Globus pallidus (tissue), 1 donor: ENCODE measurements around the gene PXDC1.
"Not testable (repeated sequence)": the region's sequence is repeated elsewhere in the genome, so short reads cannot be mapped to it uniquely, and the experiment has no call there.

Experiments used
- DNase-seq: peaks from one replicate; pipeline ENCODE4 v3.0.0-alpha.2; 2015; ENCODE audit warnings: low spot score

PXDC1 gene

DNA sequence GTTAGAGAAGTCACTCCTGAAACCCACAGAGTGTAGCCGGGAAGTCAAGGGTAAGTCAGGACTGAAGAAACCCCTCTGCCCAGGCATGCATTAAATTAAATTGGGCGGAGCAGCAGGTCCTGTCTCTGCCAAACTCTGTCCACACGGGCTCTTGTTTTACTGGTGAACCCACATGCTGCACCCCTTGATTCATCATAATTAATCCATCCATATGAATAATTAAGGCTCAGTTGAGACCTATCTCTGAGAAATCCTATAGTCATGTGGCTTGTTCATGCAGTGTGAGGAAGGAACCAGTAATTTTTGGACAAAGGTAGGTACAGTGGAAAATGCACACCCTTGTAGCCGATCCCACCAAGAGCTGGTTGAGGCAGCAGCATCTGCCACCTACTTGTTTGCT, 43.0 kb downstream of the PXDC1 start:
- DNase-seq, result no peak

DNA sequence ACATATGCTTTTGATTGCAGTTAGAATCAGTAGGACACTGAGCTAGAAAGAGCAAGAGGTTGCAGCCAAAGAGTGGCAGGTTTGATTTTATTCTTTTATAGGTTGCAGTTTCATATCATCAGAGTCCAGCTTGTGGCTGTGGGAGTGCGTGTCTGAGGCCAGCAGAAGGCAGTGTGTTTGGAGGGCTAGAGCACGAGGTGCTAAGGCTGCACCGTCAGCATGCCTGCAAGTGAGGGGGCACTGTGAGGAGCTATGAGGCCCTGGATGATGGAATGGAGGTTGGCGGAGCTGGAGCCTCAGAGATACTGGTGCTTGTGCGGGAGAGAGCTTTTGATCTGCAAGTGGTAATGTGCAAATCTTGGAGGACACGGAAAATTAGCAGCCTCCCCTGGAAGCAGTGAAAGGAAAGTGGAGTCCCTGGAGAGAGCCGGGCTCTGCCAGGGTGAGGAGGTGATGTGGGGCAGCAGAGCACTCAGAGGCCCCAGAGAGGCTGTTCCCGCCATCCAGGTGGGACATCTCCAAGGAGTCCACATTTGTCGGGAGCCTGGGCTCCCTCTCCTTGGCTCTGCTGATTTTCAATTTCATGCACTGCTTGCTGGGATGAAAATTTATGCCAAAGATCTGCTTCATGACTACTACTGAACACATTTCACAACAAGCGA, 43.6 kb downstream of the PXDC1 start:
- no peak for DNase-seq

DNA sequence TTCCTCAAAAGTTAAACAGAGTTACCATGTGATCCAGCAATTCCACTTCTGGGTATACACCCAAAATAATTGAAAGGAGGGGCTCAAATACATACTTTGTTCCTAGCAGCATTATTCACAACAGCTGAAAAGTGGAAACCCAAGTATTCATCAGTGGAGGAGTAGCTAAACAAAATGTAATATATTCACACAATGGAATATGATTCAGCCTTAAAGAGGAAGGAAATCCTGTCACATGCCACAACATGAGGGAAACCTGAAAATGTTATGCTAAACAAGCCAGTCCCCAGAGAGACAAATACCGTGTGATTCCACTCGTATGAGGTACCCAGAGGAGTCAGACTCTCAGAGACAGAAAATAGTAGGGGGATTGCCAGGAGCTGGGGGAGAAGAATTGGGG, 44.5 kb downstream of the PXDC1 start:
- no peak for DNase-seq

DNA sequence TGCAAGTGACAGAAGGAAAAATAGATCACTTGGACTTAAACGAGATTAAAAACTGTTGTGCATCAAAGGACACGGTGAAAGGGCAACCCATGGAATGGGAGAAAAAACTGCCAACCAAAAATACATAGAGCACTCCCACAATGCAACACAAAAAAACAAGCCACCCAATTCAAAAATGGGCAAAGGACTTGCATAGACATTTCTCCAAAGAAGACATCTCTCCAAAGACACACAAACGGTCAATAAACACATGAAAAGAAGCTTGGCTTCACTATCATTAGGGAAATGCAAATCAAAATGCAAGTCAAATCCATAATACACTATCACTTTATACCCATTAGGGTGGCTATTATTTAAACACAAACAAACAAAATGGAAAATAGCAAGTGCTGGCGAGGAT, 45.0 kb downstream of the PXDC1 start:
- DNase-seq, result no peak

DNA sequence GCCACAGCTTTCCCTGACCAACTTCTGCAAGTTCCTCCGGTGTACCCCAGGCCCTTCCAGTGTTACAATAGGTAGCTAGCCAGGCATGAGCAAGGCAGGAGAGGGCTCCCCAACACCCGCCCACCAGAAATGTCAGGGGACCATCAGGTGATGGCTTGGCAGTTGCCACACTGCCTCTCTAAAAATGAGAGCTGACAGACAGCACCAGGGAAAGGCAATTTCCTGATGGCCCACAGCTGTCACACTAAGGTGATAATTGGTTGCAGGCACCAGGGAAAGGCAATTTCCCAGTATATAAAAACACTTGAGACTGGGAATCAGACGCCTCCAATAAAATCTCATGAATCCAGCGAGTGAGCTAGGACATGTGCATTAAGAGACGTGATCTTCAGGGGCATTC, 49.9 kb downstream of the PXDC1 start:
- no peak for DNase-seq

DNA sequence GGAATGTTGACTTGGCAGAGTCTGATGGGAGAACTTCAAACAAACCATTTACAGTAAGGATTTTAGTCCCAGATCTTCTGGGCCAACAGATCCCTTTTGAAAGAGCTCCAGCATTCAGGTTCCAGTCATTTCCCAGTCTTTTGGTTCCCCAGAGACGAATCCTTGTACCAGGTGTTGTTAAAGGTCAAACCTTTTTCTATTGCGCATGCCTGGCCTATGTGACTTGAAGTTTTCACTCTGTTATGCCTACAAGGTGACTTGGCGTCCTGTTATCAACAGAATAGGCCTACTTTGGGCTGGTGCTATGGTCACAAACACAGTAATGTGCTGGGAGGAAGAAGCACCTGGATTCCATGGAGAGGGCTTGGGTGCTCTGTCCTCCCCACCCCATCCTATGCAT, 52.3 kb downstream of the PXDC1 start:
- DNase-seq, result no peak

DNA sequence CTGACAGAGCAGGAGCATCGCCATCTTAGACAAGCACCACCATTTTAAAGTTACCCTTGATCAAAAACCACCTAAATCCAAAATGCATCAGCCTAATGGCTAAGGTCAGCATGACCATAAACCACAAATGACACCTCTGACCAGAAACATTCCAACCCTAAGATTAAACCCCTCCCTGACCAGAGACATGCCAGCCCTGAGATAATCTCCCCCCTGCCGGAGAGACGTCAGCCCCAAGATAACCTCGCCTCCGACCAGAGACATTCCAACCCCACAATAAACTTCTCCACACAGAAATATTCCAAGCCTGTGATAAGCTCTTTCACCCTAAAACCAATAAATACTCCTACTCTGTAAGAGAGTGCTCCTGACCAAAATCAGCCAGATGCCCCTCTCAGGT, 53.5 kb downstream of the PXDC1 start:
- no peak for DNase-seq

DNA sequence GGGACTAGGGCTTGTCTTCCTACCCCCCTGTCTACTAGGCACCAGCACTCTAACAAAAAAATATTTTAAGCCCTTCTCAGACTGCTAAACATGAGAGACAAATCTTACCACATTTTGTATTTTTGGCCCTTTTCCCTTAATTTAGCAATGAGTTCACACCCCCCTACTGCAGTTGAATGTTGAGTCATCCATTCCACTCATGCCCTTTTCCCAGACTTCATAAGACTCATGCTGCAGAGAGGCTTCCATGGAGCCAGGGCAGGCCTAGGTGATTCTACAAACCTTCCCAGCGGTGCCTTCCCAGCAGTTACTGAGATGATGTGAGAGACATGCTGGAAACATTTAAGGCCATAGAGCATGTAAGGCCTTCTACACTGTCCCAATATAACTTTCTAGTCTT, 53.9 kb downstream of the PXDC1 start:
- DNase-seq, result no peak

DNA sequence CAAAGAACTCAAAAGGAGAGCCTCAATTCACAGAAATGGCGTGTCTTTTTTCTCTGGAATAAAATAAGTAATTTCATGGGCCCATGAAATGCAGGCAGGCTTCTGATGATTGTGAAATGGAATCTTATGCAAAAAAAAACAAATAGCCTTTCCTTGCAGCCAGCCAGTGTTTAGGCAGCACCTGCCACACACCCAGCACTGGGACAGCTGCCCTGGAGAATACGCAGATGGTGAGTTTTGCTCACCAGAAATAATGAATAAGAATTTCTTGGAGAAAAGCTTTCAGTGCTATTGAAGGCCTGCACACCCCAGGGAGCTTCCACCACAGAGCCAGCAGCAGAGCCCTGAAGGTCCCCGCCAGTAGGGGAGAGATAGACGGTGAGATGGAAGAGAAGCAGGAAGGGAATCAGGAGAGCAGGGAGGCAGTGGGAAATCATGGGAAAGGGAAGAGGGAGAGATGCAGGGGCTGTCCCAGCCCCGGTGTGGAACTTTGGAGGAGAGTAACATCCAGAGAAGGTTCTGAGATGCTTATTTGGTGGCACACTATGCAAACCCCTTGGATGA, 54.9 kb downstream of the PXDC1 start:
- no peak for DNase-seq

DNA sequence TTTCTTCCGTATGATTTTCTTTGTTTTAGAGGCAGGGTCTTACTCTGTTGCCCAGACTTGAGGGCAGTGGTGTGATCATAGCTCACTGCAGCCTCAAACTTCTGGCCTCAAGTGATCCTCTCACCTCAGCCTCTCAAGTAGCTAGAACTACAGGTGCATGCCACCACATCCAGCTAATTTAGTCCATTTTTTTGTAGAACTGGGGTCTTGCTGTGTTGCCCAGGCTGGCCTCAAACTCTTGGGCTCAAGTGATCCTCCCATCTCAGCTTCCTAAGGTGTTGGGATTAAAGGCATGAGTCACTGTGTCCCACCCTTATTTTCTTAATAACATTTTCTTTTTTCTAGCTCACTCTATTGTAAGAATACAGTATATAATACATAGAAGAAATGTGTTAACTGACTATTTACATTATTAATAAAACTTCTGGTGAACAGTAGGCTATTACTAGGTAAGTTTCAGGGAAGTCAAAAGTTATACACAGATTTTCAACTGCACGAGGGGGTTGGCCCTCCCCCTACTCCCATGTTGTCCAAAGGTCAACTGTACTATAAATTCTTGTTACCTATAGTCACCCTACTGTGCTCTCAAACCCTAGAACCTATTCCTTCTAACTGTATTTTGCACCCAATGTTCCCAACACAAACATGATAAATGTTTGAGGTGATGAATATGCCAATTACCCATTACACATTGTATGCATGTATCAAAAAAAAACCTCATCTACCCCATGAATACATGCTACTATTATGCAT, 56.3 kb downstream of the PXDC1 start:
- no peak for DNase-seq

DNA sequence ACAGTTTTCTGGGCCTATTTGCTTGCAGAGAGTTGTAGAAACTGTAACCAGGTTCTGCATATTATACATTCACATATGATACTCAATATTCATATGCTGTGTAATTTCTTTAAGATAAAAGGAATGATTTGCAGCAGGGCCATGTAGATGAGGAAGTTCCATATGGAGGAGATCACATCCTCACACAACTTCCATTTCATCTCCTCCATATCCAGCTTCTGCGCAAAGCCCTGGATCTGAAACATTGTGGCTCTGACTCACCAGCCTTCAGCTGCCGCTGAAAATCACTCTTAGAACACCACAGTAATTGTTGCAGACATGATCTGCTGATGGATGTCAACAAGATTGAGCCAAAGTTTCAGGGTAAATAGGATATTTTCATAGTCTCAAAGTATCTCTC, 57.7 kb downstream of the PXDC1 start:
- DNase-seq, result no peak

DNA sequence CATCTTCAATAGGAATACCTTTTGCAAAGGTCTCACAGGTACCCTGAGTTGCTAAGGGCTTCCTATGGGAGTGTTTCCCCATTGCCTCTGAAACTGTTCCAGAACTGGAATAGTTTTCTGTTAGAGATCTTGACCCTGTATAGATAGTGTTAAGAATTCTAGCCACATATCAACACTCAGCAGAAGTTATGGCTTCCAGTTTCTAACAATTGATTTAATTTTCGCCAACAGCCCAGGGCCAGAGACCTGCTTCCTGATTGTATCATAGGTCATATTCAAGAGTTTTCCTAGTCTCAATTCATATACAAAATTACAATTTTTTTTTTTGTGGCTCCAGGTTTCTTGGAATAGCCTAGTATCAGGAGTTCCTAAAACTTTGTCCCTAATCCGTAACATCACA, 61.0 kb downstream of the PXDC1 start:
- DNase-seq, result no peak

DNA sequence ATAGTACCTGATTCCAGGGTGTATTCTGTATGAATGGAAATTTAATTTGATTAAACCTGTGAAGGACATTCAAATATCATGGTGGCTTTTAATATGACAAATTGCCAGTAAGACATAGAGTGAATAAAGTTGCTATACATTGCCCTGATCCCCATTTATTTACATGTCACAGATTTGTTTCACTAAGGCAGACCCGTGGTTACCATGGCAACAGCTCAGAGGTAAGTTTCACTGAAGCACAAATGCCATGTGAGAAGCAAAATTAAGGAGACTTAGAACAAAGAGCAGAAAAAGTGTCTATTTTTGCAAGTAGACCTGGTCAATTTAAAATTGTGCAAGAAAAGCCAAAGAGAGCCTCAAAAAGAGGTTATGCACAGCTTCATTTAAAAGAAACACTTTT, 63.7 kb downstream of the PXDC1 start:
- no peak for DNase-seq

DNA sequence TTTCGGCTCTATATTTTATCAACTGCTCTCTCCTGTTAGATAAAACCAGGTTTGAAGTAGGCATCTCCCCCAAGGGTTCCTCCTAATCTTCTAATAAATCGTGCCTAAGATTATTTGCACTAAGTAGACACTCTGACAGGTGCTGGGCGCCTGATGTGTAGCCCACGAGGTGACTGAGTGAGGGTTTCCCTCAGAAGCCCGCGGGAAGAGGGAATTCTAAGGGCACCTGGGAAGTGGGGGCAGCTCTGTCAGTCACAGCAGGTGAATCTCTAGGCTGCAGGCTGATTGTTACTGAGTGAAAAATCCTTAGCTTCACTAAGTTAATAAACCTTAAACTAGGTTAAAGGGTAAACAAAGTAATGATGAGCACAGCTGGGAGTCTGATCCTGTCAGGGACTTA, 68.2 kb downstream of the PXDC1 start:
- no peak for DNase-seq

DNA sequence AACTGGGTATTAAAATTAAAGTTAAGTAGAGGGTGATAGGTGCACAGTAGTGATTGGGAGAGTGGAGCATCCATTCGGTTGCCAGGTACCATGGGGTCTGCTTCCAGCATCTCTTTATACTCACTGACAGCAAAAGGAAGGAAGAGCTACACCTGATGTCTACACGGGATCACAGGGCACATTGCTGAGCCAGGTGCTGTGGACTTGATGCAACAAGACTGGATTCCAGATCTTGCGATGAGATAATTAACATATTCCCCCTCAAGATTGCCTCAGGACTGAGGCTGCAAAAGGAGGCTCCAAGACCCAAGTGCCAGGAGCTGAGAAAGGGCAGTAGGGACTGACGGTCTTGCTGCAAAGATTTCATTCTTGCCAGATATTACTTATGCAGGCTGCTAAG, 72.6 kb downstream of the PXDC1 start:
- DNase-seq, result no peak

DNA sequence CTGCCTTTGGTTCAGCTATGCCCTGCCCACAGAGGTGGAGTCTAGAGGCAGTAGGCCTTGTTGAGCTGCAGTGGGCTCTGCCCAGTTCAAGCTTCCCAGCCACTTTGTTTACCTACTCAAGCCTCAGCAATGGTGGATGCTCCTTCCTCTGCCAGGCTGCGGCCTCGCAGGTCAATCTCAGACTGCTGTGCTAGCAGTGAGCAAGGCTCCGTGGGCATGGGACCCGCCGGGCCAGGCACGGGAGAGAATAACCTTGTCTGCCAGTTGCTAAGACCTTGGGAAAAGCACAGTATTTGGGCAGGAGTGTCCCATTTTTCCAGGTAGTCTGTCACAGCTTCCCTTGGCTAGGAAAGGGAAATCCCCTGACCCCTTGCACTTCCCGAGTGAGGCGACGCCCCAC, 73.8 kb downstream of the PXDC1 start:
- not testable (repeated sequence) for DNase-seq

DNA sequence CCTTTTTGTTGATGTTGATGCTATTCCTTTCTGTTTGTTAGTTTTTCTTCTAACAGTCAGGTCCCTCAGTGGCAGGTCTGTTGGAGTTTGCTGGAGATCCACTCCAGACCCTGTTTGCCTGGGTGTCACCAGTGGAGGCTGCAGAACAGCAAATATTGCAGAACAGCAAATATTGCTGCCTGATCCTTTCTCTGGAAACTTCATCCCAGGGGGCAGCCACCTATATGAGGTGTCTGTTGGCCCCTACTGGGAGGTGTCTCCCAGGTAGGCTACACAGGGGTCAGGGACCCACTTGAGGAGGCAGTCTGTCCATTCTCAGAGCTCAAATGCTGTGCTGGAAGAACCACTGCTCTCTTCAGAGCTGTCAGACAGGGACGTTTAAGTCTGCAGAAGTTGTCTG, 74.2 kb downstream of the PXDC1 start:
- DNase-seq, result not testable (repeated sequence)
